Left lung (tissue), 10 donors: Measurements from ENCODE around the gene NFXL1. TPM values are rescaled to one million over a fixed set of nuclear protein-coding genes. Genes with fewer than 3 reads are reported as not detected.

ENCODE experiments used
- ATAC-seq: fragments of 200-7000 bp; cut with Tn5 transposase; one replicate; pipeline ENCODE4 v1.9.1; 2020; ENCODE audit warnings: moderate library complexity
- DNase-seq, 4 donors: peaks; one replicate each; pipeline ENCODE4 v3.0.0-alpha.2; 2013 to 2020
- H3K27ac ChIP-seq, 2 donors: fragments of 200-600 bp; sonication (generic) in 1 of 2; one replicate each; pipeline versions ENCODE4 v1.5.0 to v1.8.0; 2020 to 2021
- H3K27me3 ChIP-seq, 2 donors: fragments of 200-600 bp; sonication (generic) in 1 of 2; one replicate each; pipeline versions ENCODE4 v1.5.0 to v1.8.0; 2020 to 2021
- H3K36me3 ChIP-seq, 2 donors: fragments of 200-600 bp; sonication (generic) in 1 of 2; one replicate each; pipeline versions ENCODE4 v1.5.0 to v1.8.0; 2020 to 2021
- H3K4me1 ChIP-seq, 2 donors: fragments of 200-600 bp; one replicate each; pipeline ENCODE4 v1.8.0; 2021
- H3K4me3 ChIP-seq, 2 donors: fragments of 200-600 bp; sonication (generic) in 1 of 2; one replicate each; pipeline versions ENCODE4 v1.5.0 to v1.8.0; 2020 to 2021; ENCODE audit warnings: mild to moderate bottlenecking in 1 of 2
- H3K9me3 ChIP-seq, 2 donors: fragments of 200-600 bp; sonication (generic) in 1 of 2; one replicate each; pipeline versions ENCODE4 v1.5.0 to v1.8.0; 2020 to 2021
- CTCF ChIP-seq, 2 donors: fragments of 200-600 bp; sonication (generic) in 1 of 2; IDR thresholded peaks; one replicate each; pipeline versions ENCODE4 v1.5.0 to v1.8.0; 2021; ENCODE audit warnings: antibody characterized with exemption in 2 of 2
- intact Hi-C, 2 donors: fragments of 100-400 bp; cut with DNase I; formaldehyde crosslinking; loops; one replicate each; pipeline versions ENCODE4 v1.11.2 to v1.14.2; 2022
- polyA plus RNA-seq, 6 donors: library from polyadenylated mRNA; unstranded; fragments of 120-200 nt; gene quantifications; one replicate each; pipeline ENCODE4 v1.2.1, GENCODE V29; 2013; ENCODE audit not compliant: insufficient read length in 6 of 6
- total RNA-seq, 2 donors: library from RNA; stranded (reverse); fragmentation: NEBNext Ultra II Directional; extraction: Animal tissue kit (Norgen Biotek cat#: 25700); gene quantifications; one replicate each; pipeline ENCODE4 v1.2.1, GENCODE V29; 2021
- donor health status: DM: no; HTN: yes; CAD: no.
- donor health status: DM: no; HTN: no; CAD: no.

NFXL1 gene
- total and polyA plus RNA-seq, 8 donors, result 10.1 to 31.6 (median 25.5) TPM

- peaks cover 0 to 89% of the 10 kb centered on the region in 2 donors for H3K36me3 ChIP-seq
Measured at GRCh38 chr4:47891928-47892327, 22.5 kb downstream of the NFXL1 start.

GRCh38 chr4:47882228-47882627 is 32.2 kb downstream of the NFXL1 start:
- no peaks in the 10 kb centered on the region for H3K27me3 ChIP-seq
- no peak overlapping the region for H3K27ac ChIP-seq
- H3K9me3 ChIP-seq, result no peaks in the 10 kb centered on the region
- H3K36me3 ChIP-seq, result peaks cover 0 to 72% of the 10 kb centered on the region in 2 donors
- ATAC-seq, result no peak
- no peak for TF ChIP-seq CTCF (IDR thresholded peaks at IDR 0.05)
- intact Hi-C loops, result no loop called here
- H3K4me1 ChIP-seq, result no peaks in the 10 kb centered on the region
- no peak overlapping the region for H3K4me3 ChIP-seq
- peak in 2 of 4 donors; percentile 84 to 87 for DNase-seq

More at GRCh38 chr4:47891928-47892327, 22.5 kb downstream of the NFXL1 start:
- ATAC-seq (no peak), DNase-seq (no peak)
- Histone ChIP-seq H3K9me3 (no peaks in the 10 kb centered on the region), H3K27me3 (no peaks in the 10 kb centered on the region), H3K4me1 (no peaks in the 10 kb centered on the region), H3K4me3 (no peak overlapping the region), H3K27ac (no peak overlapping the region)
- intact Hi-C loops, result no loop called here
- no peak for TF ChIP-seq CTCF (IDR thresholded peaks at IDR 0.05)

GRCh38 chr4:47879458-47879857 is 34.9 kb downstream of the NFXL1 start:
- H3K27ac ChIP-seq, result no peak overlapping the region
- no peak for ATAC-seq
- TF ChIP-seq CTCF (IDR thresholded peaks at IDR 0.05), result no peak
- H3K27me3 ChIP-seq, result no peaks in the 10 kb centered on the region
- no peak for DNase-seq
- intact Hi-C loops, result no loop called here
- peaks cover 0 to 79% of the 10 kb centered on the region in 2 donors for H3K36me3 ChIP-seq
- H3K4me3 ChIP-seq, result no peak overlapping the region
- H3K4me1 ChIP-seq, result no peaks in the 10 kb centered on the region
- no peaks in the 10 kb centered on the region for H3K9me3 ChIP-seq

- ATAC-seq, result no peak
- peak in 1 of 4 donors; percentile 13 for DNase-seq
- Histone ChIP-seq H3K36me3 (peaks cover 0 to 80% of the 10 kb centered on the region in 2 donors), H3K4me1 (no peaks in the 10 kb centered on the region), H3K4me3 (no peak overlapping the region), H3K27ac (no peak overlapping the region), H3K27me3 (no peaks in the 10 kb centered on the region), H3K9me3 (peaks cover 0 to 16% of the 10 kb centered on the region in 2 donors)
- intact Hi-C loops, result no loop called here
- no peak for TF ChIP-seq CTCF (IDR thresholded peaks at IDR 0.05)
Measured at GRCh38 chr4:47876784-47877546, 37.4 kb downstream of the NFXL1 start.

- DNase-seq (no peak), ATAC-seq (no peak)
- no peak for TF ChIP-seq CTCF (IDR thresholded peaks at IDR 0.05)
- intact Hi-C loops, result no loop called here
- peaks cover 0 to 16% of the 10 kb centered on the region in 2 donors for H3K9me3 ChIP-seq
- H3K27me3 ChIP-seq, result no peaks in the 10 kb centered on the region
- no peak overlapping the region for H3K27ac ChIP-seq
- peaks cover 0 to 81% of the 10 kb centered on the region in 2 donors for H3K36me3 ChIP-seq
- no peak overlapping the region for H3K4me3 ChIP-seq
- no peaks in the 10 kb centered on the region for H3K4me1 ChIP-seq
Measured at GRCh38 chr4:47876310-47876709, 38.1 kb downstream of the NFXL1 start.
